ENCODE measurements around the gene CD99.
"Not testable (repeated sequence)": the region's sequence is repeated elsewhere in the genome, so short reads cannot be mapped to it uniquely, and the experiment has no call there.

The CD99 gene

DNA sequence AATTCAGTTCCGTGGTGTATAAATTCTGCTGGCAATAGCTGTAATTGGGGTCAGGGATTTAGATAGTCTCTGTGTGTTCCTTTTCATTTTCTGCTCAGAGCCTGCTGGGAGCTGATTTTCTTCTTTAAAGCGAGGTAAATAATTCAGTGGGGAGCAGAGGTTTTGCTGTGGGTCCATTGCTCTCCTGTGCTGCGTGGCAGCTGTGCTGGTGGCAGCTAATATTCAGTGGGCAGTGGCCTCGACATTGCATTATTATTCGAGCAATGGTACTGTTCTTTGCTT is 74.4 kb downstream of the CD99 start:
- H3K4me3 ChIP-seq (ENCODE audit: control insufficient read depth, low read depth, low read length), result no peak overlapping the region
- DNase-seq (ENCODE audit: low read depth), result no peak
- TF ChIP-seq, protein P1, sequence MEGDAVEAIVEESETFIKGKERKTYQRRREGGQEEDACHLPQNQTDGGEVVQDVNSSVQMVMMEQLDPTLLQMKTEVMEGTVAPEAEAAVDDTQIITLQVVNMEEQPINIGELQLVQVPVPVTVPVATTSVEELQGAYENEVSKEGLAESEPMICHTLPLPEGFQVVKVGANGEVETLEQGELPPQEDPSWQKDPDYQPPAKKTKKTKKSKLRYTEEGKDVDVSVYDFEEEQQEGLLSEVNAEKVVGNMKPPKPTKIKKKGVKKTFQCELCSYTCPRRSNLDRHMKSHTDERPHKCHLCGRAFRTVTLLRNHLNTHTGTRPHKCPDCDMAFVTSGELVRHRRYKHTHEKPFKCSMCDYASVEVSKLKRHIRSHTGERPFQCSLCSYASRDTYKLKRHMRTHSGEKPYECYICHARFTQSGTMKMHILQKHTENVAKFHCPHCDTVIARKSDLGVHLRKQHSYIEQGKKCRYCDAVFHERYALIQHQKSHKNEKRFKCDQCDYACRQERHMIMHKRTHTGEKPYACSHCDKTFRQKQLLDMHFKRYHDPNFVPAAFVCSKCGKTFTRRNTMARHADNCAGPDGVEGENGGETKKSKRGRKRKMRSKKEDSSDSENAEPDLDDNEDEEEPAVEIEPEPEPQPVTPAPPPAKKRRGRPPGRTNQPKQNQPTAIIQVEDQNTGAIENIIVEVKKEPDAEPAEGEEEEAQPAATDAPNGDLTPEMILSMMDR (IDR thresholded peaks at IDR 0.05; ENCODE audit: control insufficient read depth, insufficient read depth, low read depth, low read length, missing control alignments), result no peak

DNA sequence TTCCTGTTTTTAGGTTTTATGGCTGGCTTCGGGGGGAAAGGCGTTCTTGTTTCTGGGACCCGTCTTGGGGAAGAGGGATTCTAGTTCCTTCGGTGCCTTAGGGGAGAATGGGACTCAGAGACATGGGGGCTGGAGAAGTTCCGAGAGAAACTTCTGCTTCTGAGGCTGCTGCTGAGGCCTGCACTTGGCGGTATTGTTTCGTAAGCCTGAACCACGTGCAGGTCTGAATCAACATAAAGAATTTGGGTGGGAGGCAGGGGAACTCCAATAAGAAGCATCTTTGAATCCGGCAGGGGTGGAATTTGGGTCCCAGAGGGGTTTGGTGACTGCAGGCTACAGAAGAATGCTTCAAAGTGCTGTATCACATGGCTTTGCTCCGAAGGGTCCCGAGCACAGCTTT is 75.8 kb downstream of the CD99 start:
- H3K4me3 ChIP-seq (ENCODE audit: control insufficient read depth, low read depth, low read length), result no peak overlapping the region
- DNase-seq (ENCODE audit: low read depth), result no peak
- TF ChIP-seq, protein P1 (IDR thresholded peaks at IDR 0.05; ENCODE audit: control insufficient read depth, insufficient read depth, low read depth, low read length, missing control alignments), result no peak

DNA sequence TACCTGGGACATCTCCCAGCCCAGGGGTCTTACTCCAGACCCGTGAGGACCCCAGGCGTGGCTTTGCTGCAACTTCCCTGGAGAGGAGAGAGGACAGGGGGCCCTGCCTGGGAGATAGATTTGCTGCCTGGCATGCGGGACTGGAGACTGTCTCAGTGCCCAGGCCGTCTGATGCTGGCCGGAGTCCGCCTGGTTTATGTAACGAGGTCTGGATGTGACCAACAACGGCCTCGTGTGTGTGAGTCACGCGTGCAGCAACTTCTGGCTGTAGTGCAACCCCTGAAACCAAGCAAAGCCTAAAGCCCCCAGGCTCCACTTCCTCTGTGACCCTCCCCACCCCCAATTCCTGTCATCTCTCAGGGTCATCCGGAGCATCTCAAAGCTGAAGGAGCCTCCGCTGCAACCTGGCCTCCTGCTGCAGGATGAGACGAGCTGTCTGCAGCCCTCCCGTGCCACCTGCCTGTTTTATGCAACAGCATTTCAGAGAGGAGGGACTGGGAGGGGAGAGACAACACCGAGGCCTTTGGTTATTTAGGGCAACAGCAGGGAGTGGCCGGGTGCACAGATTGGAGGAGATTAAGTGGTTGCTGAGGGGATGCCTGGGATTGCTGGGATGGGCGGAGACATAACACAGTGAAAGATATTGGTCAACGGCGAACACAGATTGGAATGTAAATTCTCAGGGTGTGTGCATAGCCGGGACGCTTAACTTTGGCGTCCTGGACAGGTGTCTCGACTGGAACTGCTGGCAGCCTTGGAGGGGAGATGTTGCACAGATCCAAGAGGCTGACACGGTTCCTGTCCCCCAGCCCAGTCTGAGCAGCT is 76.7 kb downstream of the CD99 start:
- no peak for DNase-seq (ENCODE audit: low read depth)
- H3K4me3 ChIP-seq (ENCODE audit: control insufficient read depth, low read depth, low read length), result no peak overlapping the region
- TF ChIP-seq, protein P1 (IDR thresholded peaks at IDR 0.05; ENCODE audit: control insufficient read depth, insufficient read depth, low read depth, low read length, missing control alignments), result no peak

DNA sequence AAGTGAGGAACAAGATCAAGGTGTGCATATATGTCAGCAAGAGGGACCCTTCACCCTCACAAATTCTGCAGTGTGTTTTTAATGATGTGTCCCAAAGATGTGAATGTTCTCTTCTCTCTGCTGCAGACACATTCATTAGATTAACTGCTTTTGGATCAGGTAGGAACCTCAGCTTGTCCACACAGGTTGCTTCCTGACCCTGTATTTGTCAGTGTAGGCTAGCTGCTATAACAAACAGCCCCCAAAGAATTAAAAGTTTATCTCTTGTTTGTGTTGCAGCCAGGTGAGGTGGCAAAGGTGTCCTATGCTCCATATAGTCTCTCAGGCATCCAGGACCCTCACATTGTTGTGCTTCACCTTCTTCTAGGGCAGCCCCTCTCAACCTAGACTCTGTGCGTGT is 78.5 kb downstream of the CD99 start:
- TF ChIP-seq, protein P1 (IDR thresholded peaks at IDR 0.05; ENCODE audit: control insufficient read depth, insufficient read depth, low read depth, low read length, missing control alignments), result no peak
- no peak for DNase-seq (ENCODE audit: low read depth)
- H3K4me3 ChIP-seq (ENCODE audit: control insufficient read depth, low read depth, low read length), result no peak overlapping the region

DNA sequence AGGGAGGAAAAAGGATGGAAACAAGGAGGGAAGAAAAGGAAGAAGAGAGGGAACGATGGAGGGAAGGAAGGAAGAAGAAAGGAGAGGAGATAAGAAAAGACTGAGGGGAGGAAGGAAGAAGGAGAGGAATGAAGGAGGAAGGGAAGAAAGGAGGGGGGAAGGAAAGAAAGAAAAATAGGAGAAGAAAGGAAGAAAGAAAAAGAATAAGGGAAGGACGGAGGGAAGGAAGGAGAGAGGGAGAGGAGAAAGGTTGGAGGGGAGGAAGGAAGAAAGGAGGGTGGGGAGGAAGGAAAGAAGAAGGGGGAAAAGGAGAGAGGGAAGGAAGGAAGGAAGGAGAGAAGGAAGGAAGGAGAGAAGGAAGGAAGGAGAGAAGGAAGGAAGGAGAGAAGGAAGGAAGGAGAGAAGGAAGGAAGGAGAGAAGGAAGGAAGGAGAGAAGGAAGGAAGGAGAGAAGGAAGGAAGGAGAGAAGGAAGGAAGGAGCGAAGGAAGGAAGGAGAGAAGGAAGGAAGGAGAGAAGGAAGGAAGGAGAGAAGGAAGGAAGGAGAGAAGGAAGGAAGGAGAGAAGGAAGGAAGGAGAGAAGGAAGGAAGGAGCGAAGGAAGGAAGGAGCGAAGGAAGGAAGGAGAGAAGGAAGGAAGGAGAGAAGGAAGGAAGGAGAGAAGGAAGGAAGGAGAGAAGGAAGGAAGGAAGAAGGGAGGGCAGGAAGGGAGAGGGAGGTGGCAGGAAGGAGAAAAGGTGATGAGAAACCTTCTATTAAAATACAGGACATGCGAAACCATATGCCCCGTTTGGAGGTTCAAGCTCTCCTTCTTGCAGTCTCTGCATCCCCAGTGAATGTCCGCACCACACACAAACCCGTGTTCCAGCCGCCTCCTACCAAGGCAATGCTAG is 82.3 kb downstream of the CD99 start:
- H3K4me3 ChIP-seq (ENCODE audit: control insufficient read depth, low read depth, low read length); DNase-seq (ENCODE audit: low read depth): not testable (repeated sequence)

DNA sequence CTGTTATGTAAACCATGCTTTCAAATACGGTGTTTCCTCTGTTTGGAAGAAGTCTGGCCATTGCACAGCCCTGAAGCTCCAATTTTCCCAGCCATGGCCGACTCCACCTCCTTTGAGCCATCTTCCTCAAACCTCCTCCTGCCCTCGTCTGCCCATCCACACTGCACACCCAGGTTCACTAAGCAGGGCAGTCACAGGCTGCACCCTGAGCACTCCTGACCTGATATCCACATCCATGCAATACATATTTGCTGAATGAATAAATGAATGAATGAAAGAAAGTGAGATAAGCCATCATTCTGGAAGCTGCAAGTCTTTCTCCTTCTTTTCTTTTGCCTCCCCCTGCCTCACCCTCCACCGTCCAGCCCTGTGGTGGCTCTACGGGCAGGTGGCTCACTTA is 83.0 kb downstream of the CD99 start:
- no peak overlapping the region for H3K4me3 ChIP-seq (ENCODE audit: control insufficient read depth, low read depth, low read length)
- TF ChIP-seq, protein P1 (IDR thresholded peaks at IDR 0.05; ENCODE audit: control insufficient read depth, insufficient read depth, low read depth, low read length, missing control alignments), result no peak
- no peak for DNase-seq (ENCODE audit: low read depth)

DNA sequence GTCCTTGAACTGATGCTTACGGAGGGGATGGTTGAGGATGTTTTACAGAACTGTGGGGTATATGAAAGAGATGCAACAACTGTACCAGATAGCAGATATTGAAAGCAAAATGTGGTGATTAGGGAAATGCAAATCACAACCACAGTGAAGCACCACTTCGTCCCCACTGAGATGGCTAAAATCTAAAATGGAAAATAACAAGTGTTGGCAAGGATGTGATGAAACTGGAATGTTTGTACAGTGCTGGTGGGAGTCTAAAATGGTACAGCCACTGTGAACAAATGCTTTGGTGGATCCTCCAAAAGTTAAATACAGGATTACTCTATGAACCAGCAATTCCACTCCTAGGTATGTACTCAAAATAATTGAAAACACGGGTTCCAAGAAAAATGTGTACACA is 83.7 kb downstream of the CD99 start:
- TF ChIP-seq, protein P1 (IDR thresholded peaks at IDR 0.05; ENCODE audit: control insufficient read depth, insufficient read depth, low read depth, low read length, missing control alignments), result no peak
- DNase-seq (ENCODE audit: low read depth), result no peak

DNA sequence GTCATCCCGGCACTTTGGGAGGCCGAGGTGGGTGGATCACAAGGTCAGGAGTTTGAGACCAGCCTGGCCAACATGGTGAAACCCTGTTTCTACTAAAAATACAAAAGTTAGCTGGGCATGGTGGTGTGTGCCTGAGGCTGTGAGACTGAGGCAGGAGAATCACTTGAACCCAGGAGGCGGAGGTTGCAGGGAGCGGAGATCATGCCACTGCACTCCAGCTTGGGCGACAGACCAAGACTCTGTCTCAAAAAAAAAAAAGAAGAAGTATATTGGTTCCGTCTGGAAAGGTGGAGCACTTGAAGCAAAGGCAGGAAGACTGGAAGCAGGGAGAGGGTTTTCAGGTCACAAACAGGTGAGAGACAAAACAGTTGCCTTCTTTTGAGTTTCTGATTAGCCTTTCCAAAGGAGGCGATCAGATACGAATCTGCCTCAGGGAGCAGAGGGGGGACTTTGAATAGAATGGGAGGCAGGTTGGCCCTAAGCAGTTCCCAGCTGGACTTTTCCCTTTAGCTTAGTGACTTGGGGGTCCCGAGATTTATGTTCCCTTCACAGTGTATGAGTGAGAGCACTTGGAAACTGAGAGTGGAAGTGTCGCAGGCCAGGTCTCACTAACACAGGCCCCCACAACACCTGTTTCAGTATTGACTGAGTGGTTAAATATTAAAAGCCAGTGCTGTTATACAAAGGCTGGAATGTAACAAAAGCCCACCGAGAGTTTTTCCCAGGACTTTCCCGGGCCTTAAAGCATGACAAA is 89.6 kb downstream of the CD99 start:
- not testable (repeated sequence) for DNase-seq (ENCODE audit: low read depth)

More for the DNA sequence above, 83.7 kb downstream of the CD99 start:
- H3K4me3 ChIP-seq (ENCODE audit: control insufficient read depth, low read depth, low read length), result no peak overlapping the region

More for the DNA sequence above, 89.6 kb downstream of the CD99 start:
- not testable (repeated sequence) for H3K4me3 ChIP-seq (ENCODE audit: control insufficient read depth, low read depth, low read length)
